ENCODE results near the gene MAVS.

Gene MAVS

DNA sequence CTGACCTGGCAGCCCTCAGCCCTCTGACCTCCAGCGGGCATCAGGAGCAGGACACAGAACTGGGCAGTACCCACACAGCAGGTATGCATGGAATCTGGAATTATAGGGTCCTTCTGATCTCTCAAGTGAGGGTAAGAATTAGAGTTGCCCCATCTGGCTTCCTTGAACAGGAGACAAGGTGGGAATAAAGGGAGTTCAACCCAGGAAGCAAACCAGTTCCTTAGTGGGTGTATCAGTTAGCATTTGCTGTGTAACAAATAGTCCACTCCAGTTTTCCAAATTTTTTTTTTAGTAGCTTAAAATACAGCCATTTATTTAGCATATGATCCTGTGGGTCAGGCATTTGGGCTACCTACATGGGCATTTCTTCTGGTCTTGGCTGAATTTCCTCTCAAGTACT, 15.7 kb downstream of the MAVS start:
- Histone ChIP-seq H3K4me1 (ENCODE audit: low read length) (no peaks in the 10 kb centered on the region), H3F3A (ENCODE audit: insufficient read depth, low read length) (no peaks in the 10 kb centered on the region), H3K9me2 (replicated peaks; ENCODE audit: insufficient read depth, low read length) (no peaks in the 10 kb centered on the region), H2AFZ (ENCODE audit: low read length) (no peak overlapping the region), H3K79me2 (ENCODE audit: low read length) (no peaks in the 10 kb centered on the region), H3K4me2 (ENCODE audit: low read depth, low read length) (no peak overlapping the region), H3K9me3 (replicated peaks; ENCODE audit: insufficient read depth, low read length) (no peaks in the 10 kb centered on the region), H3K4me3 (ENCODE audit: low read length) (no peak overlapping the region), H3K9ac (ENCODE audit: low read length) (no peak overlapping the region), H3K27me3 (replicated peaks; ENCODE audit: insufficient read depth, low read length) (no peaks in the 10 kb centered on the region), H3K36me3 (replicated peaks; ENCODE audit: insufficient read depth, low read length) (peaks cover 10% of the 10 kb centered on the region; the same call in 1 of the 2 replicates), H4K20me1 (ENCODE audit: insufficient read depth, low read length) (no peaks in the 10 kb centered on the region), H3K27ac (ENCODE audit: low read length) (no peak overlapping the region)
- DNase-seq = no peak
- TF ChIP-seq EZH2phosphoT487 (IDR thresholded peaks at IDR 0.05; ENCODE audit: low read length) (no peak), EZH2 (optimal IDR thresholded peaks at IDR 0.05; ENCODE audit: low read depth, low read length) (no peak)
- TF ChIP-seq, protein P1, sequence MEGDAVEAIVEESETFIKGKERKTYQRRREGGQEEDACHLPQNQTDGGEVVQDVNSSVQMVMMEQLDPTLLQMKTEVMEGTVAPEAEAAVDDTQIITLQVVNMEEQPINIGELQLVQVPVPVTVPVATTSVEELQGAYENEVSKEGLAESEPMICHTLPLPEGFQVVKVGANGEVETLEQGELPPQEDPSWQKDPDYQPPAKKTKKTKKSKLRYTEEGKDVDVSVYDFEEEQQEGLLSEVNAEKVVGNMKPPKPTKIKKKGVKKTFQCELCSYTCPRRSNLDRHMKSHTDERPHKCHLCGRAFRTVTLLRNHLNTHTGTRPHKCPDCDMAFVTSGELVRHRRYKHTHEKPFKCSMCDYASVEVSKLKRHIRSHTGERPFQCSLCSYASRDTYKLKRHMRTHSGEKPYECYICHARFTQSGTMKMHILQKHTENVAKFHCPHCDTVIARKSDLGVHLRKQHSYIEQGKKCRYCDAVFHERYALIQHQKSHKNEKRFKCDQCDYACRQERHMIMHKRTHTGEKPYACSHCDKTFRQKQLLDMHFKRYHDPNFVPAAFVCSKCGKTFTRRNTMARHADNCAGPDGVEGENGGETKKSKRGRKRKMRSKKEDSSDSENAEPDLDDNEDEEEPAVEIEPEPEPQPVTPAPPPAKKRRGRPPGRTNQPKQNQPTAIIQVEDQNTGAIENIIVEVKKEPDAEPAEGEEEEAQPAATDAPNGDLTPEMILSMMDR (IDR thresholded peaks at IDR 0.05; ENCODE audit: low read length) = no peak

DNA sequence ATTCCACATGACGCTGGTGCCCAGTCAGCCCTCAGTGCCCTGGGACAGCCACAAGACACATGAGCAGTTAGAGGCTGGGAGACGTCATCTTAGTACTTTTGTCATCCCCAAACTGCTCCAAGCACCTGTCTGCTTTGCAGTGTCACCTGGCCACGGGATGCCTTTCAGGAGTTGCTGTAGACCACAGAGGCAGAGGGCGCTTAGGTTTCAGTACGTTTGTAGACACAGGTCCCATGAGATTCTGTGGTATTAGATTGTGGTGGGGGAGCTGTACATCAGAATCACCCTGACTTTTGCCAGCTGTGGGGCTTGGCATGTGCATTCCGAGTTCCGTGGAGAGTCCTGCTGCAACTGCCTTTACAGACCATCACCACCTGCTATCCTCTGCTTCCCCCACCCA, 16.7 kb downstream of the MAVS start:
- H3K4me3 ChIP-seq (ENCODE audit: low read length) = no peak overlapping the region
- TF ChIP-seq, protein P1 (IDR thresholded peaks at IDR 0.05; ENCODE audit: low read length) = no peak
- TF ChIP-seq EZH2 (optimal IDR thresholded peaks at IDR 0.05; ENCODE audit: low read depth, low read length) (no peak), EZH2phosphoT487 (IDR thresholded peaks at IDR 0.05; ENCODE audit: low read length) (no peak)
- H3K27ac ChIP-seq (ENCODE audit: low read length) = no peak overlapping the region
- H3K36me3 ChIP-seq (replicated peaks; ENCODE audit: insufficient read depth, low read length) = peaks cover 10% of the 10 kb centered on the region; the same call in 1 of the 2 replicates
- no peak overlapping the region for H3K4me2 ChIP-seq (ENCODE audit: low read depth, low read length)
- no peaks in the 10 kb centered on the region for H3F3A ChIP-seq (ENCODE audit: insufficient read depth, low read length)
- no peaks in the 10 kb centered on the region for H3K27me3 ChIP-seq (replicated peaks; ENCODE audit: insufficient read depth, low read length)
- H3K9me2 ChIP-seq (replicated peaks; ENCODE audit: insufficient read depth, low read length) = no peaks in the 10 kb centered on the region
- no peak overlapping the region for H3K9ac ChIP-seq (ENCODE audit: low read length)
- no peaks in the 10 kb centered on the region for H3K9me3 ChIP-seq (replicated peaks; ENCODE audit: insufficient read depth, low read length)
- H3K79me2 ChIP-seq (ENCODE audit: low read length) = no peaks in the 10 kb centered on the region
- DNase-seq = no peak
- H2AFZ ChIP-seq (ENCODE audit: low read length) = no peak overlapping the region
- H3K4me1 ChIP-seq (ENCODE audit: low read length) = no peaks in the 10 kb centered on the region
- no peaks in the 10 kb centered on the region for H4K20me1 ChIP-seq (ENCODE audit: insufficient read depth, low read length)

DNA sequence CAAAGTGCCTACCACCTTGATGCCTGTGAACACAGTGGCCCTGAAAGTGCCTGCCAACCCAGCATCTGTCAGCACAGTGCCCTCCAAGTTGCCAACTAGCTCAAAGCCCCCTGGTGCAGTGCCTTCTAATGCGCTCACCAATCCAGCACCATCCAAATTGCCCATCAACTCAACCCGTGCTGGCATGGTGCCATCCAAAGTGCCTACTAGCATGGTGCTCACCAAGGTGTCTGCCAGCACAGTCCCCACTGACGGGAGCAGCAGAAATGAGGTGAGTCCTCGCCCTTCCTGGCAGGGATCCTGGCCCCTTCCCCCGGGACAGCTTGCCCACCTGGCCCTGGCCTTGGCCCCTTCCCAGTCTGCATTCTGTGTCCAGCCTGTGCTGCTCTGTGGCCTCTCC, 17.9 kb downstream of the MAVS start:
- Histone ChIP-seq H3K36me3 (replicated peaks; ENCODE audit: insufficient read depth, low read length) (peaks cover 10% of the 10 kb centered on the region; the same call in 1 of the 2 replicates), H3K4me2 (ENCODE audit: low read depth, low read length) (no peak overlapping the region), H3K79me2 (ENCODE audit: low read length) (no peaks in the 10 kb centered on the region), H3K9ac (ENCODE audit: low read length) (no peak overlapping the region), H3K27me3 (replicated peaks; ENCODE audit: insufficient read depth, low read length) (no peaks in the 10 kb centered on the region), H3K4me1 (ENCODE audit: low read length) (no peaks in the 10 kb centered on the region), H3K9me2 (replicated peaks; ENCODE audit: insufficient read depth, low read length) (no peaks in the 10 kb centered on the region), H4K20me1 (ENCODE audit: insufficient read depth, low read length) (no peaks in the 10 kb centered on the region), H3K4me3 (ENCODE audit: low read length) (no peak overlapping the region), H2AFZ (ENCODE audit: low read length) (no peak overlapping the region), H3K27ac (ENCODE audit: low read length) (no peak overlapping the region), H3K9me3 (replicated peaks; ENCODE audit: insufficient read depth, low read length) (no peaks in the 10 kb centered on the region), H3F3A (ENCODE audit: insufficient read depth, low read length) (no peaks in the 10 kb centered on the region)
- DNase-seq = no peak
- TF ChIP-seq, protein P1 (IDR thresholded peaks at IDR 0.05; ENCODE audit: low read length) = no peak
- no peak for TF ChIP-seq EZH2 (optimal IDR thresholded peaks at IDR 0.05; ENCODE audit: low read depth, low read length)
- TF ChIP-seq EZH2phosphoT487 (IDR thresholded peaks at IDR 0.05; ENCODE audit: low read length) = no peak
